Stimulated activated CD8-positive, alpha-beta memory T cell treated with anti-CD3 and anti-CD28 coated beads, Interleukin-15, amount 100 ng/mL, for 1 hour (primary cell): ENCODE data around the gene MAPT.

ENCODE experiments used
- DNase-seq: peaks from one replicate; pipeline ENCODE4 v3.0.0-alpha.2; 2020; ENCODE audit warnings: low read depth

Gene MAPT

GRCh38 chr17:45974916-45975630 is 80.7 kb downstream of the MAPT start:
- no peak for DNase-seq

DNA sequence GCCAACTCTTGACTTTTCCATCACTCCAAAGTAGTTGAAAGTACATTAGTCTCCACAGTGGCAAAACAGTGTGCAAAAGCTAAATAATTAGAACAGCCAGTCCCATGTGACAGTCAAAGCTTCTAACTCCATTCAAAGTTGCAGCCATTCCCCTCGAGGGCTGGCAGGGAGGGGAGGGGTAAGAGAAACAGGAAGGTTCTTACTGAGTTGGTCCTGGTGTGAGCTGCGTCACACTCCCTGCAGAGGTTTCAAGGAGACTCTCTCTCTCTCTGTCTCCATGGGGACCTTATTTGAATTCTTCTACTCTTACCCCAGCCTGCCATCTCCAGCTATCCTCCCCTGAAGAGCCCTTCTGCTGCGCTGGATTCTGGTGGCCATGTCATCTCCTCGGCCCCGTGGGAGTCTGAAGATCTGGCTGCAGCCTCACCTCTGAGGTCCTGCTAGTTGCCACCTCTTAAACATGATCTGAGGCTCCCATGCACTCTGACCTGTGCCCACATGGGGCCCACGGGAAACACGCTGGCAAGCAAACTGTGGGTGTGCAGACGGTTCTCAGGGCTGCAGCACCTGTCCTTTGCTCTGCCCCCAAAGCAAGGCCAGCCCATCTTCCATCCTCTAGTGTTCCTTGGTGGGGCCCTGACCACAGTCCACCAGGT is 81.4 kb downstream of the MAPT start:
- DNase-seq, result no peak

- DNase-seq, result no peak
These were observed 82.0 kb downstream of the MAPT start for GRCh38 chr17:45976391-45976754.

DNA sequence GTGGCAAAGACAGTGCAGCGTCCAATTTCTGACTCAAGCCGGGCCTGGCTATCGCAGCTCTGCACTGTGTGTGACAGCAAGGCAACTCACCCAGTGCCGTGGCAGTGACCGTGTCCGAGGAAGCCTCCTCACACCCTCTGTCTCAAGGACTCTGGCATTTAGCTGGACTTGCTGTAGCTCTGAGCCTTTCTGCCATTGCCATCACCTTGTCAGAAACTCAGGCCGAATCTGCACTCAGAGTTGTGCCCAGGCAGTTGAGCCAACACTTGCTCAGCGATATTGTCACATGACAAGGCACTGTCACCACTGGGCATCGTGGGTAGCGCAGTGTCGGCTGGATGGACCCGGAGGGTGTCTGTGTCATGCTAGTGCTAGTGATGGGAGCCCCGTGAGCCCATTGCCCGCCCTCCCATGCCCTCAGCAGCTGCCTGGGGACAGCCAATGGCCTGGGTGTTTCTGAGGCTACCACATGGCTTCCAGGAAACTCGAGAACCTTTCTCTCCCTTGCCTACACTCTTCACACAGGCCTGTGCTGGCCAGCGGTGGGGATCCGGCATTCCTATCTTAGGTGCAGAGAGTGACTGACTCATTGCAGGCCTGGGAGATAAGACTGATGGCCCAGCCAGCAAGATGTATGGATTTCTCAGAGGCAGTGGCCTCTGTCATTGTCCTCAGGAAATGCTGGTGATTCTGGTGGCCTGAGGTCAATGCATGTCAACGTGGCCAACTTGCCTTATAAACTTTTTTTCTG is 82.6 kb downstream of the MAPT start:
- no peak for DNase-seq

- no peak for DNase-seq
These were observed 83.1 kb downstream of the MAPT start for GRCh38 chr17:45977506-45977824.

- DNase-seq, result no peak
These were observed 83.7 kb downstream of the MAPT start for GRCh38 chr17:45977976-45978626.

DNA sequence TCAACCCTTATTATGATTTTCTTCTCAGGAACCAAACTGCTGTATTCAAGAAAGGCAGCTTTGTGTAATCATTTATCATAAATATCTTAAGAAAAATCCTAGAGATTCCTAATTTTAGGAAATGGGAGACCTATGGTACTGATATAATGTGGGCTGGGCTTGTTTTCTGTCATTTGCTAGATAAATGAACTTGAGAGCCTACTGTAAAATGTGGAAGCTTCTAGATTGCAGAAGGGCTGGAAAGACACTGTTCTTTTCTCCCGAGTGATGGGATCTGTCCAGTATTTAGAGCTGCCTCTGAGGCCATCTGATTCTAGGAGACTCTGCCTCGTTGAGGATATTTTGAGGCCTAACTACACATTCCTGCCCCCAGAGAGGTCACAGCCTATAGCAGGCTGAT is 84.8 kb downstream of the MAPT start:
- no peak for DNase-seq

- DNase-seq, result no peak
These were observed 86.5 kb downstream of the MAPT start for GRCh38 chr17:45980855-45981254.

GRCh38 chr17:45981306-45981705 is 87.0 kb downstream of the MAPT start:
- no peak for DNase-seq

- DNase-seq, result no peak
These were observed 88.6 kb downstream of the MAPT start for GRCh38 chr17:45982791-45983613.

DNA sequence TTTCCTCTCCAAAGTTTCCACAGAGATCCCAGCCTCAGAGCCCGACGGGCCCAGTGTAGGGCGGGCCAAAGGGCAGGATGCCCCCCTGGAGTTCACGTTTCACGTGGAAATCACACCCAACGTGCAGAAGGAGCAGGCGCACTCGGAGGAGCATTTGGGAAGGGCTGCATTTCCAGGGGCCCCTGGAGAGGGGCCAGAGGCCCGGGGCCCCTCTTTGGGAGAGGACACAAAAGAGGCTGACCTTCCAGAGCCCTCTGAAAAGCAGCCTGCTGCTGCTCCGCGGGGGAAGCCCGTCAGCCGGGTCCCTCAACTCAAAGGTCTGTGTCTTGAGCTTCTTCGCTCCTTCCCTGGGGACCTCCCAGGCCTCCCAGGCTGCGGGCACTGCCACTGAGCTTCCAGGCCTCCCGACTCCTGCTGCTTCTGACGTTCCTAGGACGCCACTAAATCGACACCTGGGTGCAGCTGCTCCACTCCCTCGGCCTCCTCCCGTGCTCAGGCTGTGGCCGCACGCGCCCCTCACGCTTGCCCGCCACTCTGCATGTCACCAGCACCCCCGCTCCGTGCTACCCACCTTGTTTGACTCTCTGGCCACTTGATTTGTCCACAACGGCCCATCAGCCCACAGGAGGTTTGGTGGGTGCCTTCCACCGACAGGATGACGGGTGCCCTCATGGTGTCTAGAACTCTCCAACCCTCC is 89.4 kb downstream of the MAPT start:
- DNase-seq, result no peak

DNA sequence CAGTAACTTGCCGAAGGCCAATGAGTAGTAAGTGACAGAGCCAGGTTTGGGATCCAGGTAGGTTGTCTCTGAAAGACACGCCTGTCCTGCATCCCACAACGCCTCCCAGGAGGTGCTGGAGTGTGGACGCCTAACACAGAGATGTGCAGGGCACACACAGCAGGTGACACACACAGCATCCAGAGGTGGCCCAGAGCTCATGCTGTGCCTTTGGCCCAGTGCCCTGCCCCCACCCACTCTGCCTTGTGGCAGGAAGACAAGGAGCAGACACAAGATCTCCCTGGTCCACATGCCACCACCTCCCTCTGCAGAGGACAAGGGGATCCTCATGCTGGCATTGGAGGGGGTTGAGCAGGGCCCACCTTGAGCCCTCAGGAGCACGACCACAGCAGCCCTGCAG is 90.0 kb downstream of the MAPT start:
- DNase-seq, result no peak

GRCh38 chr17:45985447-45985846 is 91.1 kb downstream of the MAPT start:
- DNase-seq, result no peak

- no peak for DNase-seq
These were observed 91.7 kb downstream of the MAPT start for GRCh38 chr17:45986056-45986455.

DNA sequence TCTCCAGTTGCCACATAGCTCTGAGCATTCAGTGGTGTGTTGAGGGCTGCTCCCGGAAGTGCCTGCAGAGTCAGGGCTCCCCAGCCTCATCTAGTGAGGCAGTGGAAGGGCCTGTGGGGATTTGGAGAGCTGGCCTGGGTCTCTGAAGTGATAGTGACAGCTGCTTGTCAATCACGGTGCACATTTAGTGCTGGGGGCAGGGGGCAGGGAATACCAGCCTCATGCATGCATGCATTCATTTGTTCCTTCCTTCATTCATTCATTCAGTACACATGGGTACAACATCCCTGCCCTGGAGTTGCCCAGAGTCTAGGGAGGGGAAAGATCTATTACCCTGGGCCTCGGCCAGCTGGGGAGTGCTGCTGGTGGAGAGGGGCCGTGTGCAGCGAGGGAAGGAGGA is 93.4 kb downstream of the MAPT start:
- no peak for DNase-seq

DNA sequence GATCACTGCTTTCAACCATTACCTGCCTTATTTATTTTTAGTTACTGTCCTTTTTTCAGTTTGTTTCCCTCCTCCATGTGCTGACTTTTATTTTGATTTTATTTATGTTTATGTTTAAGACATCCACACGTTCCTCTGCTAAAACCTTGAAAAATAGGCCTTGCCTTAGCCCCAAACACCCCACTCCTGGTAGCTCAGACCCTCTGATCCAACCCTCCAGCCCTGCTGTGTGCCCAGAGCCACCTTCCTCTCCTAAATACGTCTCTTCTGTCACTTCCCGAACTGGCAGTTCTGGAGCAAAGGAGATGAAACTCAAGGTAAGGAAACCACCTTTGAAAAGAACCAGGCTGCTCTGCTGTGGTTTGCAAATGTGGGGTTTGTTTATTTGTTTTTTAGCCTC is 95.4 kb downstream of the MAPT start:
- DNase-seq, result no peak

- DNase-seq, result no peak
These were observed 96.5 kb downstream of the MAPT start for GRCh38 chr17:45990886-45991285.

DNA sequence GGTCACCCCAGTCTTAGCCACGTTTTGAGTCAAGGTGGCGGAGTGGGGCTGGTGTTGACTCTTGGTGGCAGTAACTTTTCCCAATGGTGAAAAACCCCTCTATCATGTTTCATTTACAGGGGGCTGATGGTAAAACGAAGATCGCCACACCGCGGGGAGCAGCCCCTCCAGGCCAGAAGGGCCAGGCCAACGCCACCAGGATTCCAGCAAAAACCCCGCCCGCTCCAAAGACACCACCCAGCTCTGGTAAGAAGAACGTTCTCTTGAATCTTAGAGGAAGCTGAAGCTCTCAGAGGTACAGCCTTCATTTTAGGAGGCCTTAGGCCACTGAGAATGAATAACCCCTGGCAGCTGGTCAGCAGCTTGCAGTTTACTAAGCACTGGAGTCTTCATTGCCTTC is 97.0 kb downstream of the MAPT start:
- no peak for DNase-seq

GRCh38 chr17:45992175-45992574 is 97.8 kb downstream of the MAPT start:
- no peak for DNase-seq

- DNase-seq, result no peak
These were observed 98.5 kb downstream of the MAPT start for GRCh38 chr17:45992904-45993303.

DNA sequence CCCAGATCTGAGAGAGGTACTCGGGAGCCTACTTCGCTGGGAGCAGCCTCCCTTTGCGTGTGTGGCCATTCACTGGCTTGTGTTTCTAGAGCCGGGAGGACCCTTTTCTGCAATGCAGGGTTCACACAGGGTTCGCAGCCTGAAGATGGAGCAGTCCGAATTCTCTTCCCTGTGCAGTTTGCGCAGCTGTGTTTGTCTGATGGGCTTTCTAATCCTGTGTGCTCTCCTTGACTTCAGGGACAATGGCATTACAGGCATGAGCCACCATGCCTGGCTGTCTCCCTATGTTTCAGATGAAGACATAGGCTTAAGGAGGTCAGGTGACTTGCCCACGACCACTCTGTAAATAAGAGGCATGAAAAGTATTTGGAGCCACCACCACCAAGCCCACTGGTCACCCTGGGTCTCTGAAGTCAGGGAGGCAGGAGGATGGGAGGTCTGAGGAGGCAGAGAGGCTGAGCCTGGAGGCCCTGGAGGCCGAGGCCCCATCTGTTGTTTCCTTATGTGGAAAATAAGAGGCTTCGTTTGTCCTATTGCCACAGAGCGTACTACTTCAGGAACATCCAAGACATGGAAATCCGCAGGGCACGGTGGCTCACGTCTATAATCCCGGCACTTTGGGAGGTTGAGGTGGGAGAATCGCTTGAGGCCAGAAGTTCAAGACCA is 99.7 kb downstream of the MAPT start:
- DNase-seq, result no peak
